SK-MEL-5 (cell line): Measurements from ENCODE around the gene EP400. TPM values are rescaled to one million over a fixed set of nuclear protein-coding genes. Genes with fewer than 3 reads are reported as not detected.
"Not testable (repeated sequence)": the region's sequence is repeated elsewhere in the genome, so short reads cannot be mapped to it uniquely, and the experiment has no call there.

Experiments
- DNase-seq: peaks from one replicate; pipeline ENCODE4 v3.0.0-alpha.2; 2016; ENCODE audit warnings: low read depth, low spot score
- in situ Hi-C: cut with HindIII; loops from 2 replicates; pipeline ENCODE4 v1.10.0; 2016; ENCODE audit warnings: low sequenced_read_pairs, high pct_unique_total_duplicates, low pct_unique_long_range_greater_than_20kb
- total RNA-seq: library from RNA; depleted of rRNA; stranded (reverse); fragments of >200 nt; shearing (Covaris generic); gene quantifications from 2 replicates; pipeline ENCODE4 v1.2.3, GENCODE V29; 2014

The EP400 gene
- total RNA-seq, 1 experiment from 2014 or later, result 5.7 TPM

- in situ Hi-C loops, result no loop called here
- DNase-seq, result no peak
Measured at GRCh38 chr12:132043770-132044467, 94.2 kb downstream of the EP400 start.

DNA sequence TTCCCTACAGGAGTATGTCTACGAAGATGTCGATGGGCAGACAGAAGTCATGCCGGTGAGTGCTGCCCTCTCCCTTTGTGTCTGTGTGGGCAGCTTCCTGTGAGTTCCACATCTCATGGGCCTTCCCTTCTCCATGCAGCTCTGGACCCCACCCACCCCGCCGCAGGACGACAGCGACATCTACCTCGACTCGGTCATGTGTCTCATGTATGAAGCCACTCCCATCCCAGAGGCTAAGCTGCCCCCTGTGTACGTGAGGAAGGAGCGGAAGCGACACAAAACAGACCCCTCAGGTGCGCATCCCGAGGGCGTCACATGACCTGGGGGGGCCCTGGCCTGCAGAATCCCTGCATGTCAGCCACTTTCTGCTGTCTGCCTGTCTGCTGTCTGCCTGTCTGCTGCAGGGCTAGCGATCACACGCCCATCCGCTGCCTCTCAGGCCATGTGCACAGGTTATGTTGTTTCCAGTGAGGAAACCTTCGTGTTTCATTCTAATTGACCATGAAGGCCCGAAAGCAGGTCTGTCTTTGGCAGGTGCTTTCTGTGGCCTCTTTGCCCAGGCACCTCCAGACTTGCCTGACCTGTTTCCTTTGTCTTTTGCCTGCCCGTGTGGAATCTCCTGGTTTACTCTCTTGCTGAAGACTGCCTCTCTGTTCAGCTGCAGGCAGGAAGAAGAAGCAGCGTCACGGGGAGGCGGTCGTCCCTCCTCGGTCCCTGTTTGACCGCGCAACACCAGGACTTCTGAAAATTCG is 95.1 kb downstream of the EP400 start:
- in situ Hi-C loops, result no loop called here
- no peak for DNase-seq

DNA sequence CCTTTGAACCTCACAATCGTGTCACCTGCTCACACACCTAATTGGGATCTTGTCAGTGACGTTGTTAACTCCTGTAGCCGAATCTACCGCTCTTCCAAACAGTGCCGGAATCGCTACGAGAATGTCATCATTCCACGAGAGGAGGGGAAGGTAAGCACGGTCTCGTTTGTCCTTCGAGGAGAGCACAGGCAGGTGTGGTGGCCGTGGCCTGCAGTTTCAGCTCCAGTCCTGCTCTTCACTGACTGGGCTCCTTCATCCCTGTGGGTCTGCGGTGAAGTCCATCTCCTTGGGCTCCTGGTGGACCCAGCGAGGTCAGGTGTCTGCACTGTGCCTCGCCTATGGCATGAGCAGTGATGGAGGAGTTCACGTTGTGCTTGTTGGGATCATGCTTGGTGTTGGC is 96.0 kb downstream of the EP400 start:
- in situ Hi-C loops, result no loop called here

DNA sequence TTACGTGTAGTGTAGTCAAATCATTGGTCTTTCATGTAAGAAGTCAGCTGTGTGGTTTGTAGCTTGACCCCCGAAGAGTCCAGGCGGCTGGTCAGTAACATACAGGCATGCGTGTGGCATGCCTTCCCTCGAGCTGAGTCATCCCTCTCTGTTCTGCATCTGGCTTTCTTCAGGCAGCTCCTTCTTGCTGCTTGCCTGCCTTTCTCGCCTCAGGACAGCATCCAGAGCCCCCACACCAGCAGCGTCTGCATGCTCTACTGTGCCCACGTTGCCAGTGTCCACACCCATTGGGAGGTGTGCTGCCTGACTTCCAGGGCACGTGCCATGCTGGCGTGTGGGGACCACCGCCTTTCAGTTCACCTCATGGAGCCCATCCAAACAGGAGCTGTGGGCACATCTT is 96.8 kb downstream of the EP400 start:
- in situ Hi-C loops, result no loop called here
- no peak for DNase-seq

More for the DNA sequence above, 96.0 kb downstream of the EP400 start:
- DNase-seq, result no peak

DNA sequence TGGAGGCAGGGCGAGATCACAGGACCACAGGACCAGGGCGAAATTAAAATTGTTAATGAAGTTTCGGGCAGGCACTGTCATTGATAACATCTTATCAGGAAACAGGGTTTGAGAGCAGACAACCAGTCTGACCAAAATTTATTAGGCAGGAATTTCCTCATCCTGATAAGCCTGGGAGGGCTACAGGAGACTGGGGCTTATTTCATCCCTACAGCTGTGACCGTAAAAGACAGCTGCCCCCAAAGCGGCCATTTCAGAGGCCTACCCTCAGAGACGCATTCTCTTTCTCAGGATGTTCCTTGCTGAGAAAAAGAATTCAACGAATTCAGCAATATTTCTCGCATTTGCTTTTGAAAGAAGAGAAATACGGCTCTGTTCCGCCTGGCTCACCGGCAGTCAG is 97.9 kb downstream of the EP400 start:
- in situ Hi-C loops, DNase-seq: not testable (repeated sequence)

- no peak for DNase-seq
- in situ Hi-C loops, result no loop called here
Measured at GRCh38 chr12:132049442-132049841, 99.7 kb downstream of the EP400 start.

- in situ Hi-C loops, result no loop called here
- DNase-seq, result no peak
Measured at GRCh38 chr12:132049876-132050275, 100.1 kb downstream of the EP400 start.

DNA sequence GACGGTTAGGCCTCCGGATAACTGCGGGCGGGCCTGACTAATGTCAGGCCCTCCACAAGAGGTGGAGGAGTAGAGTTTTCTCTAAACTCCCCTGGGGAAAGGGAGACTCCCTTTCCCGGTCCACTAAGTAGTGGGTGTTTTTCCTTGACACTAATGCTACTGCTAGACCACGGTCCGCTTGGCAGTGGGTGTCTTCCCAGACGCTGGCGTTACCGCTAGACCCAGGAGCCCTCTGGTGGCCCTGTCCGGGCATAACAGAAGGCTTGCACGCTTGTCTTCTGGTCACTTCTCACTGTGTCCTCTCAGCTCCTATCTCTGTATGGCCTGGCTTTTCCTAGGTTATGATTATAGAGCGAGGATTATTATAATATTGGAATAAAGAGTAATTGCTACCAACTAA is 102.0 kb downstream of the EP400 start:
- in situ Hi-C loops, result not testable (repeated sequence)
- peak; percentile 62 for DNase-seq

GRCh38 chr12:132052196-132052932 is 102.6 kb downstream of the EP400 start:
- in situ Hi-C loops, result no loop called here
- DNase-seq, result no peak

DNA sequence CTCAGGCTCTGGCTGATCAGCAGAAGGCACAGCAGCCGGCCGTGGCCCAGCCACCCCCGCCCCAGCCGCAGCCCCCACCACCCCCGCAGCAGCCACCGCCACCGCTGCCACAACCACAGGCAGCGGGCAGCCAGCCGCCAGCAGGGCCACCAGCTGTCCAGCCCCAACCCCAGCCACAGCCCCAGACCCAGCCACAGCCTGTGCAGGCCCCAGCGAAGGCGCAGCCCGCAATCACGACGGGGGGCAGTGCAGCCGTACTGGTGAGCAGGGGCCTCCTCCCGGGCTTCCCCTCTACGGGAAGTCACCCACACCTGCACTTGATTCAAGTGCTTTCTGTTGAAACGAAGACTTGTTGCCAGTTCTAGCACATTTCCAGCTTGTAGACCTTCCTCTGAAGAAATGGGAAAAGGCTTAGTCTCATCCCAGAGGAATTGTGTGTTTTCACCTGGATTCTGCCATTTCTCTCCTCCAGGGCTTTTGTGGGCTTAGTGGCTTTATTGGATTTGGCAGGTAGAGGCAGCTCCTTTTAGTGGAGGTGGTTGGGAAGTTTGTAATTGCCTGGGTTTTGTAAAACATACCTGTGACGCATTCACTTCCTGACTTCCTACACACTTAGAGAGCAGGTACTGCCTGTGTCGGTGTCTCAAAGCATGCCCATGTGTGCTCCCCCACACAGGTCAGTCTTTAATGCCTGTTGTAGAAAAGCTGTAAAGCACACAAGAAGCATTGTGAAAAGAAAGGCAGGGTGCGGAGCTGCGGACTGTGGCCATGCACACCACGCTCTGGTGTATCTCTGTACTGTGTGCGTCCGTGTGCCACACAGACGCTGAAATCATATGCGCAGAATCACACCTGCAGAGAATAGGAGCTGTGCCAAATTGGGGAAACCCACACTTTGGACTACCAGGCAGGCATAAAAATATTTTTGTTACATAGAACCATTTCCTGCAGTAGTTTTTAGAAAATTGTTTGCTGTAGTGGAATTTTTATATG is 103.9 kb downstream of the EP400 start:
- in situ Hi-C loops, result no loop called here
- no peak for DNase-seq

- in situ Hi-C loops, result no loop called here
- DNase-seq, result no peak
Measured at GRCh38 chr12:132054983-132055382, 105.2 kb downstream of the EP400 start.

GRCh38 chr12:132055535-132056096 is 105.9 kb downstream of the EP400 start:
- no peak for DNase-seq
- in situ Hi-C loops, result no loop called here

DNA sequence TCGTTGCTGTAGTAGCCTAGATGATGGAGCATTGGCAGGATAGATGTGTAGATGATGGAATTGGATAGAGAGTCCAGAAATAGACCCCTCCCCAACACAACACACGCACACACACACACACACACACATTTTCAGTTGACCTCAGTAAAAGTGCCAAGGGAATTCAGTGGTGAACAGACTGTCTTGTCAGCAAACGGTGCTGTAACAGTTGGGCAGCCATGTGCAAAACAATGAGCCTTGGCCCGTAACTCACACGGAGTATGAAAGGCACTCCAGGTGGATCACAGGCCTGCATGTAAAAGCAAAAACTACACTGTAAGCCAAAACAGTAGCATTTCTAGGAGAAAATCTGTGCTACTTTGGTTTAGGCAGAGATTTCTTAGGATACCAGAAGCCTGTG is 106.6 kb downstream of the EP400 start:
- in situ Hi-C loops, result no loop called here
- DNase-seq, result no peak

GRCh38 chr12:132056951-132057350 is 107.2 kb downstream of the EP400 start:
- DNase-seq, result no peak
- in situ Hi-C loops, result no loop called here

DNA sequence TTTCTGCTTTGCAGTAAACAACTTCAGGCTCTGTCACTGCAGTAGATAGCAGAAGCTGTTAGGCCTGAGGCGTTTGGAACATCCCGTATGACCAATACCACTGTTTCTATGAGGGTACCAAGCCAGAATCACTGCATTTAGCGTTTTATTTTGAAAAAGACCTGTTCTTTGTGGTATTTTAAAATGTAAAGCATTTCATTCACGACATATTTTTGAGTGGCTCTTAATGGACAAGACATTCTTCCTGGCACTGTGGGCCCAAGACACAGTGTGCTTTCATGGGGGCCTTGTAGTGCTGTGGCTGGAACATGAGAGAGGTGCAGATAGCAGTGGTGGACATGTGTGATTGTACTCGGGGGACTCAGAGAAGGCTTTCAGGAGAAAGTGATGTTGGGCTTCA is 107.9 kb downstream of the EP400 start:
- in situ Hi-C loops, result no loop called here
- DNase-seq, result no peak

DNA sequence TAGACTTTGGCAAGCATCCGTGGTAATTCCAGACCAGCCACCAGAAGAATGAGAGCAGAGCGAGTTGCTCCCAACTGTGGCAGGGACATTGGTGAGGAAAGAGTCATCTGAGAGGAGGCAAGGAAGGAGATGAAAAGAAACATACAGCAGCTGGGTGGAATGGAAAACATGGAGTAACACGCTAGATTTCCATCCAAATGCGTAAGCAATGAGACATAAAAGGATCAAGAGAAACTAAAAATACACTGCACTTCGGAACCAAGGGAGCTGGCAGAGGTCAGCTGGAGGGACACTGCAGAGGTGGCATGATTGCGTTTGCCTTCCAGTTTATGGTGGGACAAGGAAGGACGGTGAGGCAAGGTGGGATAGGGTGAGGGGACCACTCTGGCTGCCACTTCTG is 111.5 kb downstream of the EP400 start:
- no peak for DNase-seq
- in situ Hi-C loops, result no loop called here
